ENCODE results near the gene ATP2A3.

- no peak for TF ChIP-seq TAF1 (IDR thresholded peaks at IDR 0.05; ENCODE audit: low read depth, low read length)
- no peak for TF ChIP-seq POLR2AphosphoS5 (IDR thresholded peaks at IDR 0.05; ENCODE audit: low read depth, low read length)
Measured at GRCh38 chr17:3887804-3888203, 76.4 kb downstream of the ATP2A3 start.

Measured in GM12891 (cell line).